Measurements from ENCODE around the gene CARMIL1. TPM values are rescaled to one million over a fixed set of nuclear protein-coding genes. Genes with fewer than 3 reads are reported as not detected.

CARMIL1 gene
- total RNA-seq, 1 experiment from 2014 or later, result 0.43 TPM

- Histone ChIP-seq H3K27ac (no peak overlapping the region), H3K27me3 (no peaks in the 10 kb centered on the region), H3K9me3 (replicated peaks) (no peaks in the 10 kb centered on the region), H3K4me1 (no peaks in the 10 kb centered on the region), H3K36me3 (no peaks in the 10 kb centered on the region), H3K4me3 (no peak overlapping the region)
- DNase-seq, result no peak
Measured at GRCh38 chr6:25472906-25473305, 193.7 kb downstream of the CARMIL1 start.

GRCh38 chr6:25473447-25473846 is 194.3 kb downstream of the CARMIL1 start:
- Histone ChIP-seq H3K4me3 (no peak overlapping the region), H3K27me3 (no peaks in the 10 kb centered on the region), H3K27ac (no peak overlapping the region), H3K4me1 (no peaks in the 10 kb centered on the region), H3K36me3 (no peaks in the 10 kb centered on the region), H3K9me3 (replicated peaks) (no peaks in the 10 kb centered on the region)
- no peak for DNase-seq

- Histone ChIP-seq H3K36me3 (no peaks in the 10 kb centered on the region), H3K4me1 (no peaks in the 10 kb centered on the region), H3K27ac (no peak overlapping the region), H3K4me3 (no peak overlapping the region), H3K9me3 (replicated peaks) (no peaks in the 10 kb centered on the region), H3K27me3 (no peaks in the 10 kb centered on the region)
- DNase-seq, result no peak
Measured at GRCh38 chr6:25476126-25476525, 197.0 kb downstream of the CARMIL1 start.

- Histone ChIP-seq H3K27ac (no peak overlapping the region), H3K9me3 (replicated peaks) (no peaks in the 10 kb centered on the region), H3K36me3 (no peaks in the 10 kb centered on the region), H3K4me1 (no peaks in the 10 kb centered on the region), H3K4me3 (no peak overlapping the region), H3K27me3 (no peaks in the 10 kb centered on the region)
- DNase-seq, result no peak
Measured at GRCh38 chr6:25477006-25477590, 197.9 kb downstream of the CARMIL1 start.

- Histone ChIP-seq H3K27ac (no peak overlapping the region), H3K9me3 (replicated peaks) (no peaks in the 10 kb centered on the region), H3K4me1 (no peaks in the 10 kb centered on the region), H3K36me3 (no peaks in the 10 kb centered on the region), H3K4me3 (no peak overlapping the region), H3K27me3 (no peaks in the 10 kb centered on the region)
- DNase-seq, result no peak
Measured at GRCh38 chr6:25478973-25479372, 199.8 kb downstream of the CARMIL1 start.

GRCh38 chr6:25481267-25481666 is 202.1 kb downstream of the CARMIL1 start:
- Histone ChIP-seq H3K27ac (no peak overlapping the region), H3K27me3 (no peaks in the 10 kb centered on the region), H3K9me3 (replicated peaks) (no peaks in the 10 kb centered on the region), H3K4me3 (no peak overlapping the region), H3K4me1 (no peaks in the 10 kb centered on the region), H3K36me3 (no peaks in the 10 kb centered on the region)
- DNase-seq, result no peak

GRCh38 chr6:25482996-25483395 is 203.8 kb downstream of the CARMIL1 start:
- Histone ChIP-seq H3K4me1 (no peaks in the 10 kb centered on the region), H3K9me3 (replicated peaks) (no peaks in the 10 kb centered on the region), H3K27ac (no peak overlapping the region), H3K36me3 (no peaks in the 10 kb centered on the region), H3K27me3 (no peaks in the 10 kb centered on the region), H3K4me3 (no peak overlapping the region)
- no peak for DNase-seq

- Histone ChIP-seq H3K9me3 (replicated peaks) (no peaks in the 10 kb centered on the region), H3K4me3 (no peak overlapping the region), H3K27ac (no peak overlapping the region), H3K27me3 (no peaks in the 10 kb centered on the region), H3K4me1 (no peaks in the 10 kb centered on the region), H3K36me3 (no peaks in the 10 kb centered on the region)
- no peak for DNase-seq
Measured at GRCh38 chr6:25483943-25484342, 204.8 kb downstream of the CARMIL1 start.

GRCh38 chr6:25484900-25485299 is 205.7 kb downstream of the CARMIL1 start:
- Histone ChIP-seq H3K27me3 (no peaks in the 10 kb centered on the region), H3K27ac (no peak overlapping the region), H3K9me3 (replicated peaks) (no peaks in the 10 kb centered on the region), H3K4me3 (no peak overlapping the region), H3K36me3 (no peaks in the 10 kb centered on the region), H3K4me1 (no peaks in the 10 kb centered on the region)
- no peak for DNase-seq

- Histone ChIP-seq H3K27me3 (no peaks in the 10 kb centered on the region), H3K9me3 (replicated peaks) (no peaks in the 10 kb centered on the region), H3K4me3 (no peak overlapping the region), H3K36me3 (no peaks in the 10 kb centered on the region), H3K4me1 (no peaks in the 10 kb centered on the region), H3K27ac (no peak overlapping the region)
- DNase-seq, result peak; percentile 17 to 59
Measured at GRCh38 chr6:25485821-25486534, 206.8 kb downstream of the CARMIL1 start.

GRCh38 chr6:25486550-25486949 is 207.4 kb downstream of the CARMIL1 start:
- H3K4me1 ChIP-seq, result no peaks in the 10 kb centered on the region
- no peaks in the 10 kb centered on the region for H3K27me3 ChIP-seq
- no peak overlapping the region for H3K4me3 ChIP-seq
- no peaks in the 10 kb centered on the region for H3K9me3 ChIP-seq (replicated peaks)
- H3K36me3 ChIP-seq, result no peaks in the 10 kb centered on the region
- DNase-seq, result no peak
- no peak overlapping the region for H3K27ac ChIP-seq

- no peaks in the 10 kb centered on the region for H3K36me3 ChIP-seq
- no peak for DNase-seq
- no peaks in the 10 kb centered on the region for H3K9me3 ChIP-seq (replicated peaks)
- no peaks in the 10 kb centered on the region for H3K27me3 ChIP-seq
- no peak overlapping the region for H3K4me3 ChIP-seq
- no peak overlapping the region for H3K27ac ChIP-seq
- no peaks in the 10 kb centered on the region for H3K4me1 ChIP-seq
Measured at GRCh38 chr6:25487012-25487411, 207.8 kb downstream of the CARMIL1 start.

- no peak overlapping the region for H3K27ac ChIP-seq
- no peaks in the 10 kb centered on the region for H3K4me1 ChIP-seq
- H3K36me3 ChIP-seq, result no peaks in the 10 kb centered on the region
- no peak overlapping the region for H3K4me3 ChIP-seq
- H3K9me3 ChIP-seq (replicated peaks), result no peaks in the 10 kb centered on the region
- H3K27me3 ChIP-seq, result no peaks in the 10 kb centered on the region
- DNase-seq, result no peak
Measured at GRCh38 chr6:25488156-25488555, 209.0 kb downstream of the CARMIL1 start.

GRCh38 chr6:25489399-25489798 is 210.2 kb downstream of the CARMIL1 start:
- Histone ChIP-seq H3K4me1 (no peaks in the 10 kb centered on the region), H3K27me3 (no peaks in the 10 kb centered on the region)

GRCh38 chr6:25490018-25490801 is 211.0 kb downstream of the CARMIL1 start:
- H3K4me1 ChIP-seq, result no peaks in the 10 kb centered on the region
- DNase-seq, result peak; percentile 38 to 71
- H3K36me3 ChIP-seq, result no peaks in the 10 kb centered on the region
- no peaks in the 10 kb centered on the region for H3K9me3 ChIP-seq (replicated peaks)
- H3K4me3 ChIP-seq, result no peak overlapping the region
- H3K27ac ChIP-seq, result no peak overlapping the region
- no peaks in the 10 kb centered on the region for H3K27me3 ChIP-seq

More at GRCh38 chr6:25489399-25489798, 210.2 kb downstream of the CARMIL1 start:
- no peak overlapping the region for H3K4me3 ChIP-seq
- no peaks in the 10 kb centered on the region for H3K36me3 ChIP-seq
- H3K9me3 ChIP-seq (replicated peaks), result no peaks in the 10 kb centered on the region
- no peak for DNase-seq
- no peak overlapping the region for H3K27ac ChIP-seq
